NB4 (cell line): ENCODE measurements around the gene OCRL.

Experiments
- MAX ChIP-seq: IDR thresholded peaks from 2 replicates; pipeline ENCODE4 v1.6.1; 2011; ENCODE audit warnings: low read depth, low read length
- MYC ChIP-seq: IDR thresholded peaks from 2 replicates; pipeline ENCODE4 v1.6.1; 2011; ENCODE audit warnings: low read depth, low read length
- POLR2A ChIP-seq: IDR thresholded peaks from 2 replicates; pipeline ENCODE4 v1.6.1; 2011; ENCODE audit warnings: mild to moderate bottlenecking; ENCODE audit not compliant: insufficient read length; ENCODE audit errors: extremely low read depth
- TF ChIP-seq, protein P1 (sequence below): IDR thresholded peaks from one replicate; pipeline ENCODE4 v1.5.1; 2012; ENCODE audit warnings: low read depth, low read length

DNA sequence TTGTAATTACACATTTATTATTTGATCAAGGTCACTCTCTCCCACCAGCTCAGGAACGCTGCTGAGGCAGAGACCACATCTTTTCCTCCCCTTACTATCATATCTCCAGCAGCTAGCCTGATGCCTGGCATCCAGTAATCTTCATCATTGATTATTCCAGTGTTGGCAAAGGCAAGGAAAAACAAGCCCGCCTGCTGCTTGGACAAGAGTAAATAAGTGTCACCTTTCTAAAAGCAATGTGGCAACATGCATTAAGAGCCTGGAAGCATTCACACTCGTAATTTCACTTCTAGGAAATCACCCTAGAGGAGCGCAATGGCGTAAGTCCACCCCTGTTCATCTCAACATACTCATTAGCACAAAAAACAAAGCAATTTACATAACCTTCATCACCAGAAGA, 59.9 kb downstream of the OCRL start:
- TF ChIP-seq MYC (no peak), POLR2A (no peak), MAX (no peak)
- TF ChIP-seq, protein P1, sequence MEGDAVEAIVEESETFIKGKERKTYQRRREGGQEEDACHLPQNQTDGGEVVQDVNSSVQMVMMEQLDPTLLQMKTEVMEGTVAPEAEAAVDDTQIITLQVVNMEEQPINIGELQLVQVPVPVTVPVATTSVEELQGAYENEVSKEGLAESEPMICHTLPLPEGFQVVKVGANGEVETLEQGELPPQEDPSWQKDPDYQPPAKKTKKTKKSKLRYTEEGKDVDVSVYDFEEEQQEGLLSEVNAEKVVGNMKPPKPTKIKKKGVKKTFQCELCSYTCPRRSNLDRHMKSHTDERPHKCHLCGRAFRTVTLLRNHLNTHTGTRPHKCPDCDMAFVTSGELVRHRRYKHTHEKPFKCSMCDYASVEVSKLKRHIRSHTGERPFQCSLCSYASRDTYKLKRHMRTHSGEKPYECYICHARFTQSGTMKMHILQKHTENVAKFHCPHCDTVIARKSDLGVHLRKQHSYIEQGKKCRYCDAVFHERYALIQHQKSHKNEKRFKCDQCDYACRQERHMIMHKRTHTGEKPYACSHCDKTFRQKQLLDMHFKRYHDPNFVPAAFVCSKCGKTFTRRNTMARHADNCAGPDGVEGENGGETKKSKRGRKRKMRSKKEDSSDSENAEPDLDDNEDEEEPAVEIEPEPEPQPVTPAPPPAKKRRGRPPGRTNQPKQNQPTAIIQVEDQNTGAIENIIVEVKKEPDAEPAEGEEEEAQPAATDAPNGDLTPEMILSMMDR: no peak
